Effector CD8-positive, alpha-beta T cell (primary cell): ENCODE data around the gene LEMD1.

Experiments used
- DNase-seq: peaks from one replicate; lab custom pipeline; 2025; lab: John Stamatoyannopoulos, UW

LEMD1 gene

DNA sequence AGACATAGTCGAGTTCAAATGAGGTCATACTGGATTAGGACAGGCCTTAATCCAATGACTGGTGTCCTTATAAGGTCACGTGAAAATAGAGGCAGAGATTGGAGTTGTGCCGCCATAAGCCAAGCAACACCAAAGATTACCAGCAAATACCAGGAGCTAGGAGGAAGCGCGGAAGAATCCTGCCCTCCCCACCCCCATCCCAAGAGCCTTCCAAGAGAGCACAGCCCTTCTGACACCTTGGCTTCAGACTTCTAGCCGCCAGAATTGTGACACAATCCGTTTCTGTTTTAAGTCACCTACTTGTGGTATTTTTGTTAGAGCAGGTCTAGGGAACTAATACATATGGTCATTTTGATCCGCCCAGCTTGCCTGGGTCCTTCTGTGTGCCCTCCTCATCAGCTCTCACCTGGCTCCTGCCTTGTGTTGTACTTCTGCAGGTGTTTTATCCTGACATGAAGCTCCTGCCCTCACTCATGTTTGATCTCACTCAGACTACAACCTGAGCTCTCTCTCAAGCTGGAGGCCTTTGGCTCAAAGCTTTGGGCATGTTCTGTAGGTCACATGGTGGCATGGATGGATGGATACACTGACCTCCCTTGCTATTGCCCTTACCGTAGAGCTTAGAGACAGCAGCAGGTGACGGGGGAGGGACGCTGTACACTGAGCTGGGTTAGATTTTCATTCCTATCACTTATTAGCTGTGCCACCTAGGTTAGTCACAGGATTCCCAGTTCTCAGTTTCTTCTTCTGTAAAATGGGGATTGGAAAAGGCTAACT, 89.7 kb downstream of the LEMD1 start:
- DNase-seq = no peak
